Activated gamma-delta T cell (primary cell): ENCODE results near the gene TPD52L2.
"Not testable (repeated sequence)": the region's sequence is repeated elsewhere in the genome, so short reads cannot be mapped to it uniquely, and the experiment has no call there.

Source experiments
- DNase-seq: peaks from one replicate; lab custom pipeline; 2025; lab: John Stamatoyannopoulos, UW

TPD52L2 gene

GRCh38 chr20:63835021-63835858 lies 29.8 kb upstream of the TPD52L2 start:
- DNase-seq: no peak

GRCh38 chr20:63836458-63837344 lies 28.4 kb upstream of the TPD52L2 start:
- DNase-seq: no peak

- no peak for DNase-seq
Measured at GRCh38 chr20:63837479-63837878, 27.6 kb upstream of the TPD52L2 start.

- DNase-seq: no peak
Measured at GRCh38 chr20:63839620-63840019, 25.4 kb upstream of the TPD52L2 start.

GRCh38 chr20:63840405-63840828 lies 24.7 kb upstream of the TPD52L2 start:
- DNase-seq: no peak

- DNase-seq: no peak
Measured at GRCh38 chr20:63842258-63842657, 22.8 kb upstream of the TPD52L2 start.

- no peak for DNase-seq
Measured at GRCh38 chr20:63843222-63843621, 21.8 kb upstream of the TPD52L2 start.

GRCh38 chr20:63843778-63844177 lies 21.3 kb upstream of the TPD52L2 start:
- DNase-seq: no peak

GRCh38 chr20:63844511-63844991 lies 20.5 kb upstream of the TPD52L2 start:
- no peak for DNase-seq

- no peak for DNase-seq
Measured at GRCh38 chr20:63846128-63846771, 18.8 kb upstream of the TPD52L2 start.

- DNase-seq: no peak
Measured at GRCh38 chr20:63846888-63847236, 18.2 kb upstream of the TPD52L2 start.

GRCh38 chr20:63847237-63848002 lies 17.6 kb upstream of the TPD52L2 start:
- DNase-seq: no peak

- no peak for DNase-seq
Measured at GRCh38 chr20:63848003-63848911, 16.8 kb upstream of the TPD52L2 start.

- DNase-seq: no peak
Measured at GRCh38 chr20:63850689-63851547, 14.2 kb upstream of the TPD52L2 start.

- not testable (repeated sequence) for DNase-seq
Measured at GRCh38 chr20:63851548-63851943, 13.5 kb upstream of the TPD52L2 start.

GRCh38 chr20:63853733-63854068 lies 11.4 kb upstream of the TPD52L2 start:
- not testable (repeated sequence) for DNase-seq

GRCh38 chr20:63854069-63854765 lies 10.9 kb upstream of the TPD52L2 start:
- DNase-seq: no peak

- no peak for DNase-seq
Measured at GRCh38 chr20:63854766-63855362, 10.2 kb upstream of the TPD52L2 start.
